Measurements from ENCODE around the gene CDH24.
A peak's percentile ranks its signal among the peaks of the same experiment; 100 is the strongest.

The CDH24 gene

GRCh38 chr14:23097786-23098185 is 40.5 kb upstream of the CDH24 start:
- TF ChIP-seq CTCF (IDR thresholded peaks at IDR 0.05; ENCODE audit: insufficient read depth, low read length, missing control alignments): no peak
- ChIA-PET POLR2A (interaction anchor here (0.9 kb wide), 1 partner anchor 26 kb away, joined by 3 read pairs; no protein-coding TSS in a partner anchor), CTCF (interaction anchor here (0.9 to 9.6 kb wide), 11 partner anchors 10 to 111 kb away, joined by 3 to 133 read pairs (median 6); no protein-coding TSS in a partner anchor)
- no peak overlapping the region for H3K4me3 ChIP-seq (ENCODE audit: low read depth, low read length)
- DNase-seq (ENCODE audit: low read depth, low spot score): no peak

- H3K4me3 ChIP-seq (ENCODE audit: low read depth, low read length): peak within 1 kb of the TSS; percentile 100
- DNase-seq (ENCODE audit: low read depth, low spot score): peak; percentile 95
- no peak for TF ChIP-seq CTCF (IDR thresholded peaks at IDR 0.05; ENCODE audit: insufficient read depth, low read length, missing control alignments)
- ChIA-PET CTCF (interaction anchor here (0.8 to 9.6 kb wide), 18 partner anchors 9 to 539 kb away, joined by 3 to 133 read pairs (median 9); partner anchors contain the start of gene CIROP), POLR2A (interaction anchor here (0.5 to 2.5 kb wide), 22 partner anchors 9 to 706 kb away, joined by 3 to 29 read pairs (median 4); partner anchors contain the start of genes AJUBA and HAUS4)
Measured at GRCh38 chr14:23095196-23096108, 38.1 kb upstream of the CDH24 start, which contains the start of gene C14orf119. Gene C14orf119, plus strand, starts transcription at chr14:23095505. Its CDS starts 2,154 bp downstream, at chr14:23097659.

GRCh38 chr14:23094666-23095195 is 37.4 kb upstream of the CDH24 start, which contains the start of gene ACIN1:
Gene ACIN1, minus strand, starts transcription at chr14:23095136. Its CDS starts 24 bp downstream, at chr14:23095112.
- no peak for TF ChIP-seq CTCF (IDR thresholded peaks at IDR 0.05; ENCODE audit: insufficient read depth, low read length, missing control alignments)
- peak within 1 kb of the TSS; percentile 100 for H3K4me3 ChIP-seq (ENCODE audit: low read depth, low read length)
- ChIA-PET CTCF (interaction anchor here (0.8 to 9.6 kb wide), 20 partner anchors 8 to 538 kb away, joined by 3 to 133 read pairs (median 8); partner anchors contain the start of gene CIROP), POLR2A (interaction anchor here (0.5 to 2.5 kb wide), 20 partner anchors 9 to 706 kb away, joined by 3 to 29 read pairs (median 4); partner anchors contain the start of genes AJUBA and HAUS4)
- DNase-seq (ENCODE audit: low read depth, low spot score): peak; percentile 56

GRCh38 chr14:23093991-23094665 is 36.8 kb upstream of the CDH24 start:
- POLR2A ChIA-PET: interaction anchor here (0.6 to 2.5 kb wide), 10 partner anchors 8 to 120 kb away, joined by 3 to 29 read pairs (median 4); no protein-coding TSS in a partner anchor
- TF ChIP-seq CTCF (IDR thresholded peaks at IDR 0.05; ENCODE audit: insufficient read depth, low read length, missing control alignments): peak; percentile 39
- peak overlapping the region; percentile 100 for H3K4me3 ChIP-seq (ENCODE audit: low read depth, low read length)
- DNase-seq (ENCODE audit: low read depth, low spot score): no peak
- CTCF ChIA-PET: interaction anchor here (0.7 to 9.6 kb wide), 18 partner anchors 8 to 537 kb away, joined by 3 to 133 read pairs (median 8); partner anchors contain the start of gene CIROP

- H3K4me3 ChIP-seq (ENCODE audit: low read depth, low read length): peak overlapping the region; percentile 100
- no peak for DNase-seq (ENCODE audit: low read depth, low spot score)
- TF ChIP-seq CTCF (IDR thresholded peaks at IDR 0.05; ENCODE audit: insufficient read depth, low read length, missing control alignments): no peak
- POLR2A ChIA-PET: interaction anchor here (2.5 kb wide), 1 partner anchor 25 kb away, joined by 25 read pairs; no protein-coding TSS in a partner anchor
- CTCF ChIA-PET: interaction anchor here (0.7 to 9.6 kb wide), 10 partner anchors 9 to 107 kb away, joined by 4 to 133 read pairs (median 12); partner anchors contain the start of gene CIROP
Measured at GRCh38 chr14:23093526-23093925, 36.2 kb upstream of the CDH24 start.
